Left renal cortex interstitium (tissue), 4 donors: ENCODE data around the gene RBM44. TPM values are rescaled to one million over a fixed set of nuclear protein-coding genes. Genes with fewer than 3 reads are reported as not detected.

Source experiments
- DNase-seq, 4 donors: peaks; one replicate each; pipeline ENCODE4 v3.0.0-alpha.2; 2013; ENCODE audit warnings: low read depth in 4 of 4, low spot score in 2 of 4, missing footprints in 1 of 4
- polyA plus RNA-seq, 4 donors: library from polyadenylated mRNA; unstranded; fragments of 120-200 nt; gene quantifications; one replicate each; pipeline ENCODE4 v1.2.1, GENCODE V29; 2013; ENCODE audit not compliant: insufficient read length in 4 of 4

RBM44 gene
- polyA plus RNA-seq, 4 donors, result 0.30 to 1.4 (median 0.68) TPM

DNA sequence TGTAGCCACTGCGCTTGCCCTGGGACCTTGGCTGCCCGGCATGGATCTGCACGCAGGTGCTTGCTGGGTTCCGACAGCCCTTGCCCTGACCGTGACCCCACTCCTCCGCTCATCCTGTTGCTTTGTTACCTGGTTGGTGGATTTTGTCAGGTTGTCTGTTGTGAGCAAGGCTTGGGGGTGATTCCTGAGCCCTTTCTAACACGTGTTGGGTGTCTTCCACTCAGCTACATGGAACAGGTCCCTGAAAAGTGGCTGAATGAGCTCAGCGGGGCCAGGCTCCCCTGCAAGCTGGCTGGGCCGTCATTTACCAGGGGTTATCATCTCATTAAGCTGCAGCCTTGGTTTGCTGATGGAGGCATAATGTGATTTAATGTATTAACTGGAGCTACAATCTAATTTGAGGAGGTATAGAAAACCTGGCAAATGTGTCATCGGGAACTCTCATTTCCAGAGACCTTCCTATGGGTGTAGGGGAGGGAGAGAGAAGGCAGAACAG, 85.4 kb downstream of the RBM44 start:
- no peak for DNase-seq

DNA sequence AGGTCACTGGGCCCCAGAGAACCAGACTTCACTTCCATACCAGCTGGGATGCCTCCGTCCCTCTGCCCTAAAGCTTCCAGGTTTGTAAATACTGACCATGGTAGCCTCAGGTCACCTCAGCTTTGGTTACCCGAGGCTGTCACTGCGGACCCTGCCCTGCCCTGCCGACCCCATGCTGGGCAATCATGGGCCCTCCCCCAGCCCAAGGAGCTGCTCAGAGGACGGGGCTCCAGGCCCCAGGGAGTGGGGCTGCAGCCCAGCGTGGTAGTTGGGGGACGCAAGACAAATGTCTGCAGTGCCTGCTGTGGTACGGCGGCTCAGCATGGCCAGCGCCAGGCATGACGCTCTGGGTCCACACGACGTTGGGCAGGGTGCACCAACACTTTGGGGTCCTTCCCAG, 86.1 kb downstream of the RBM44 start:
- no peak for DNase-seq

DNA sequence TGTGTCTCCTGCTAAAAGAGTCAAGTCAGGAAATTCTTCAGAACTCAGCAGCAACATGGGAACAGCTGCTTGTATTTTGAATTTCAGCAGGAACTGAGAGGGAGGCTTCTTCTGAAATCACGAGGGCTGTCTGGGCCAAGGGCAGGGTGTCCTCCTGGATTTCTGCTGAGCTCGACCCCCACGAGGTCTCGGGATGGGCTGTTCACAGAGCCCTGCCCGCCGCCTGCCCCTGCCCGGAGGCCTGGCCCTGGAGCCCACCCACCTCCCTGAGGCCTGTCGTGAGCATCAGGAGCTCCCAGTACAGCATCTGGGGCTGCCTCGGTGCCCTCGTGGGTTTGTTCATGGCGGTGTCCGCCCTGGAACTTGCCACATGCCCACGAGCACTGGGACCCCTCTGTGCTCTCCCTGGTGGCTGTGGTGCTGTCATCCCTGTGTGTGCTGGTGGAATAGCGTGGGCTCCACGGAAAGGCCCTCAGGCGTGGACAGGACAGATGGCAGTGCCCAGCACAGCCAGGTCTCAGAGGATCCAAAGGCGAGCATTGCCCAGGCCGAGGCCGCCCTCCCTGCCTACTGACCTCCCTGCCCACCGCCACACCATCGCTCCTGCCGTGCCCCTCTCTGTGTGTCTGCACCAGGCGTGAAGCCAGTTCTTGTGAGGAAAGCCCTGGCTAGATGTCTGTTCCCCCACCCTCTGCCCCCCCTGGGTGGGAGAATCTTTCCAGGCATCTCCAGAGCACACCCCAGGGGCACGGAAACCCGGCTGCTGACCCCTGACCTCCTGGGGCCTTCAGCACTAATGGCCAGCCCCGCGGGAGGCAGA, 86.7 kb downstream of the RBM44 start:
- DNase-seq, result no peak

DNA sequence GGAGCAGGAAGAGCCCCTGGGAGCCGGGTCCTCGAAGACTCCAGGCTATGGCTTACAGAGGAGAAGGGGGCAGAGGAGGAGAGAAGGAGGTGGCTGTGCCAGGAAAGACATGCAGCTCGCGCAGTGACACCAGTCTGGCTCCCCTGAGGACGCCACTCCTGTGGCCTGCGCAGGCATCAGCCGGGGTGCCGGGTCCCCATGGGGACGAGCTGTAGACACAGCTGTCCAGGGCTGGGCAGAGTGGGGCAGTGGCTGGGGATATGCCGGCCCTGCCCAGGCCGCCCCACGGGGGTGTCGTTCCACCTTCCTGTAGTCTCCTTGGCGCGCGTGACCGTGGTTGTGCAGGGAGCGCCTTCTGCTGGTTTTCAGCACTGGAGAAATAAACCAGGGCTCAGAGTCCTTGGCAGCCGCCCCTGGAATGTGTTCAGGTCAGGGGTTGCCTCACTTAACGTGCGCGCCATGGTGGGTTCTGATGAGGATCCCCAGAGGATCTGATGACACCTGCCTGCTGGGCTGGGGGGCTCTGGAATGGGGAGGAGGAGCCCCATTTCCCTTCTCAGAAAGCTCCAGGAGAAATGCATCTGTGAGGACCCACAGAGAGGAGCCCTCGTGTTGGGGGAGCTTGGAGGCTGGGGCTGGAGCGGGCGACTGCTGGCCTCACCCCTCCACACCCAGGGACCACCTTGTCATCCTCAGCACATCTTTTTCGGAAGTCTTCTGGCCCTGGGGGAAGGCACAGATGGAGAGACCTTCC, 87.5 kb downstream of the RBM44 start:
- no peak for DNase-seq

DNA sequence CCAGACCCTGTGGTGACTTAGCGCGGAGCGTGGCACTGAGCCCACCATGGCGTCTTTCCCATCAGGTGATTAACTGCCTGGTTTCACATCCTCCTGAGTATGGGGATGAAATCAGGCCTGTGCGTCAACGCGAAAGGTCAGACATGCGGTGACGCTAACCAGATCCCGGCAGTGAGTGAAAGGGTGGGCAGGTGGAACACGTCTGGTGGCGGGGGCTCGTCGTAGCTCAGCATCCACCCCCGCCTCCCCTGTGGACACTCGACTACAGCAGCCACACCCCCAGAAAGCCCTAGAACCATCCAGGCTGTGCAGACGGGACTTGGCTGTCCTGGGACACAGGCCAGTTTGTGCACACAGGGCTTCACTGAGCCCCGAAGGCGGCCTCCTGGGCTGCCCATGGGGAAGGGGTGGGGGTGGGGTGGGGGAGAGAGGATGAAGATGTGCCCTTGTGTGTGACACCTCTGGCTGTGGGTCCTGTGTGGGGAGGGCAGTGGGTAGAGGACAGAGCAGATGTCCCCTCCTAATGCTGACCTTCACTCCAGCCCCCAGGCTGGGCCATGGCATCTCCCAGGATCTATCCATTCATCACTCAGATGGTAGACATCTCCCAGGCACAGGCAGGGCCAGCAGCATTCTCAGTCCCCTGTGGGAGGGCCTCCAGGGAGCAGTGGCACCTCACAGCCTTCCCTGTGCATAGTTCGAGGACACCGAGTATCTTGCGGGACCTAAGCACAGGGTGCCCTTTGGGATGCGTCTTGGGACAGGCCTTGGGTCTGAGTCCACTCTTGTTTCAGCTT, 88.3 kb downstream of the RBM44 start:
- DNase-seq, result no peak

DNA sequence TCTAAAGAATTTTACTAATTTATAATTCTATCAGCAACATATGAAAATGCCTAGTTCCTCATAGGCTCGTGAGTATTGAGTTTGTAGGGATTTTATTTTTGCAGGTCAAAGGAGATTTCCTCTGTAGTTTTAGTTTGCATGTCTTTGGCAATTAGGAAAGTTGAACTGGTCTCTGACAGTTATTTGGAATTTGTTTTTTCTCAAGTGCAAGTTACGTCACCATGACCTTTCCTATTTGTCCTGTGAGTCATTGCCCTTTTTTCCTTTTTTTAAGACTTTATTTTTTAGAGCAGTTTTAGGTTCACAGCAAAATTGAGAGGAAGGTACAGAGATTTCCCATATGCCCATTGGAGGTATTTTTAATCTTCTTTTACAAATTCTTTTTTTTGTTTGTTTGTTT, 89.8 kb downstream of the RBM44 start:
- DNase-seq, result no peak

DNA sequence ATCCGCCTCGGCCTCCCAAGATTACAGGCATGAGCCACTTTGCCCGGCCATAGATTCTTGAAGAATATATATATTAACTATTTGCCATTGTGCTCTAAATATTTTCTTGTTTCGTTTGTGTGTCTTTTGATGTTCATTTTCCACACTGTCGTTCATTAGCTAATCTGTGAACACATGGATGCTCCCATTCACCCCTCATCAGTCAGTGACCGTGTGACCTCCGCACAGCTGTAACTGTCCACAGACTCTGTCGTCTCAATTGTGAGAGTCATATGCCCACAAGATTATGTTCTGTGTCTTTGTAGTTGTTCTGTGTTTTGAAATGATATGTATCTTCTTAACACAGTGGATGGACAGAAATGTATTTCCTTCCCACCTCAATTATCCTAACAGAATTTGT, 90.4 kb downstream of the RBM44 start:
- DNase-seq, result no peak

DNA sequence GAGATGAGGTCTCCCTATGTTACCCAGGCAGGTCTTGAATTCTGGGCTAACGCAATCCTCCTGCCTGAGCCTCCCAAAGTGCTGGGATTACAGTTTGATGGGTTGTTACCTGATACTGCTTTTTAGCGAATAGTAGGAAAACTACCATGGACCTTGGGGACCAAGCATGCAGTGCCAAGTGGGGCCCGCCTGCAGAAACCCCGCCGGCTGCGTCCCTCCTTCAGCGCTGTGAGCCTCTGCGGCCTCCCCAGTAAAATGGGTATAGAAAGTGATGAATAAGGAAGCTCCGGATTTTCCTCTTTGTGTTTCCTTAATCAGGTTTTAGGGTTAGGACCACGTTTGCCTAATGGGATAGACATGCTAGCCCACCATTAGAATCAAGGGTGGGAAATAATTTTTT, 91.2 kb downstream of the RBM44 start:
- no peak for DNase-seq

Other genes starting within 250 kb of the RBM44 start
- not detected for gene PRLH, start 232.2 kb upstream of the RBM44 start, polyA plus RNA-seq
- 10 to 100 TPM; 14.9 to 22.6 (median 16.9) TPM for gene RAB17, start 208.0 kb upstream of the RBM44 start, polyA plus RNA-seq
- 100 to 1,000 TPM in 1 of 4 donors, 10 to 100 TPM in 3; 65.9 to 101 (median 88.4) TPM for gene LRRFIP1, start 171.2 kb upstream of the RBM44 start, polyA plus RNA-seq
- 10 to 100 TPM in 1 of 4 donors, 1 to 10 TPM in 3; 2.3 to 11.4 (median 6.7) TPM for gene RAMP1, start 60.8 kb downstream of the RBM44 start, polyA plus RNA-seq
- 10 to 100 TPM; 41.9 to 46.4 (median 43.6) TPM for gene UBE2F, start 168.2 kb downstream of the RBM44 start, polyA plus RNA-seq